Skeletal muscle satellite cell (primary cell): ENCODE measurements around the gene CCDC106.
A peak's percentile ranks its signal among the peaks of the same experiment; 100 is the strongest.

Source experiments
- H3K27me3 ChIP-seq: 2 replicates; pipeline ENCODE4 v1.7.0; 2013; ENCODE audit warnings: low read length; ENCODE audit not compliant: control insufficient read depth, insufficient read depth
- H3K36me3 ChIP-seq: 2 replicates; pipeline ENCODE4 v1.7.0; 2013; ENCODE audit warnings: mild to moderate bottlenecking, control low read depth, low read length; ENCODE audit not compliant: insufficient read depth
- H3K4me1 ChIP-seq: 2 replicates; pipeline ENCODE4 v1.7.0; 2013; ENCODE audit warnings: low read length; ENCODE audit not compliant: control insufficient read depth, insufficient read depth
- H3K4me2 ChIP-seq: 2 replicates; pipeline ENCODE4 v1.7.0; 2013; ENCODE audit warnings: mild to moderate bottlenecking, low read length
- H3K4me3 ChIP-seq: 2 replicates; pipeline ENCODE4 v1.7.0; 2013; ENCODE audit warnings: low read length
- H3K9ac ChIP-seq: 2 replicates; pipeline ENCODE4 v1.7.0; 2013; ENCODE audit warnings: mild to moderate bottlenecking, low read depth, low read length, moderate library complexity
- H3K9me3 ChIP-seq: replicated peaks from 2 replicates; pipeline ENCODE4 v1.7.0; 2013; ENCODE audit warnings: mild to moderate bottlenecking, control low read depth, low read length

Gene CCDC106

DNA sequence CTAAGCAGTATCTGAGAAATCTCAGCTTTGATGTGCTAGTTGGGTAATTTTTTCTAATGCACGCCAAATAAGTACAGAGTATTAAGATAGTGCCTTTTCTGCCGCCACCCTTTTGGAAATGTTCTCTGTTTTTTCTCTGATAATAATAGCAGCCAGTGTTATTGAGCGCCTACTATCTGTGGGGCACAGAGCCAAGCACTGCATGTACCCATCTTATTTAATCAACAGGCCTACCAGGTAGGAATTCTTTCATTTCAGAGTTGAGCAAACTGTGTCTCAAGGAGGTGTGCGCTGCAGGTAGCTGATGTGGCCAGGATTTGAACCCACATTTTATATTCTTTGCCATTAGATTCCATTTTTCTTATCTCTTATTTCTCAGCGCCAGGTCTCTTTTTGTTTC lies 28.4 kb downstream of the CCDC106 start:
- Histone ChIP-seq H3K4me2 (peak overlapping the region; percentile 88), H3K27me3 (no peaks in the 10 kb centered on the region), H3K9me3 (no peaks in the 10 kb centered on the region), H3K9ac (peak overlapping the region; percentile 87), H3K4me3 (peak overlapping the region; percentile 76), H3K4me1 (peaks cover 39% of the 10 kb centered on the region), H3K36me3 (peaks cover 46% of the 10 kb centered on the region)

- Histone ChIP-seq H3K4me3 (peak overlapping the region; percentile 76), H3K9me3 (no peaks in the 10 kb centered on the region), H3K4me1 (peaks cover 37% of the 10 kb centered on the region), H3K9ac (peak overlapping the region; percentile 87), H3K36me3 (peaks cover 48% of the 10 kb centered on the region), H3K4me2 (peak overlapping the region; percentile 88), H3K27me3 (no peaks in the 10 kb centered on the region)
These were observed 29.0 kb downstream of the CCDC106 start for GRCh38 chr19:55676889-55677505.

DNA sequence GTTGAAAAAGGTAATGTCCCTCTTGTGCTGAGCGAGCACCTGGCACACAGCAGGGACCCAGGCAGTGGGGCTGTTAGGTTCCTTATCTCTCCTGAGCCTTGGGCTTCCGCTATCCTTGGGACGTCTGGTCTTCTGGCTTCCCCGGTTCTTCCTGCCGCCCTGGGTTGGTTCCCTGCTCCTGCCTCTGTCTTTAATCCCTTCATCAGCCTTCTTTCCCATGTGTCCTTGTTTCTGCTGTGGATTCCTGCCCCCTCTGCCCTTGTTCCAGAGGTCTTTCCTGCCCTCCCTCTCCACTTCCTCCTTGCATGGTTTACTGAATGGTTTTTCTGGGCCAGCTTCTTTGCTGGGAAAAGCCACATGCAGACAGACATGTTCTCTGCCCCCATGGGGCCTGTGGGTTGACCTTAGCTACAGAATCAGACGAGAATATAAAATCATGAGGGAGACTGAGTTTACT lies 29.6 kb downstream of the CCDC106 start:
- Histone ChIP-seq H3K36me3 (peaks cover 47% of the 10 kb centered on the region), H3K4me2 (peak overlapping the region; percentile 88), H3K4me3 (no peak overlapping the region), H3K9me3 (no peaks in the 10 kb centered on the region), H3K4me1 (peaks cover 33% of the 10 kb centered on the region), H3K9ac (no peak overlapping the region), H3K27me3 (no peaks in the 10 kb centered on the region)

- Histone ChIP-seq H3K4me3 (no peak overlapping the region), H3K9me3 (no peaks in the 10 kb centered on the region), H3K36me3 (peaks cover 47% of the 10 kb centered on the region), H3K27me3 (no peaks in the 10 kb centered on the region), H3K4me1 (peaks cover 33% of the 10 kb centered on the region), H3K9ac (no peak overlapping the region), H3K4me2 (no peak overlapping the region)
These were observed 30.2 kb downstream of the CCDC106 start for GRCh38 chr19:55678121-55678671.

DNA sequence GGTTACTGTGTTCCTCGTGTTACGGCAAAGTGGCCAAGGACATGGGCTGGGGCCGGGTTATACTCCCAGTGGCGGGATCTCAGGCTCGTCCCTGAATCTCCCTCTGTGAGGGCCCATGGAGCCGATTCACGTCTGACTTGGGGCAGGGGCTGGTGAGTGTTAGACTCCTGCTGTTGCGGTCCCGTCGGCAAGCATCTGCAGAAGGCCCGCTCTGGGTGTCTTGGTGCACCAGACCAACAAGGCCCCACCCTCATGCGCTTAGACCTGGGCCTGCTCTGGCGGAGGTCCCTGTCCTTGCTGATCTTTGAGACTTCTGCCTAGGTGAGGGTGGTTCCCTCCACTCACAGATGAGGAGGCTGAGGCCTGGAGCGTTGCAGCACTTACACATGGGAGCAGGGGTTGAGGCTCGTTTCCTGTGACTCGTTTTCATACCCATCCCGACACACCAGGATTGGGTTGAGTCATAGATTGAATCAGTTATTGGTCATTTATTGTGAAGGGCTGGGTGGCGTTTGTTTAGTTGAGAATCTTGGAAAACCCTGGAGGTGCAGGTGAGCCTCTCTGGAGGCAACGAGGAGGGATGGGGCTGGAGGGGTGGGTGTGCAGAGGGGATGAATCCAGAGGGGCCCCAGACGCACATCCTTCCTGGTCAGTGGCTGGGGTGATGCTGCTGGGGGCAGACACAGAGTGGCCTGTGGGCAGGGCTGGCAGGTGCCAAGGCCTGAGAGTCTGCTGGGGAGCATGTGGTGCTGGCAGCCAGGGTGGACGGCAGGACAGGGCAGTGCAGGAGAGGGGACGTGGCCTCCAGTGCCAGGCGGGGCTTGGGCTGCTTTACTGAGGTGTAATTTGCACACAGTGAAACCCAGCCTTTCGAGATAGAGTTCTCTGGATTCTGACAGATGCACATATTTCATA lies 31.6 kb downstream of the CCDC106 start:
- H3K9ac ChIP-seq, result no peak overlapping the region

GRCh38 chr19:55680339-55681130 lies 32.5 kb downstream of the CCDC106 start:
- H3K4me3 ChIP-seq, result no peak overlapping the region
- no peak overlapping the region for H3K4me2 ChIP-seq
- peaks cover 26% of the 10 kb centered on the region for H3K4me1 ChIP-seq
- H3K9ac ChIP-seq, result no peak overlapping the region
- peaks cover 61% of the 10 kb centered on the region for H3K36me3 ChIP-seq
- H3K27me3 ChIP-seq, result no peaks in the 10 kb centered on the region
- no peaks in the 10 kb centered on the region for H3K9me3 ChIP-seq

More for the DNA sequence above, 31.6 kb downstream of the CCDC106 start:
- H3K4me3 ChIP-seq, result no peak overlapping the region
- no peak overlapping the region for H3K4me2 ChIP-seq
- peaks cover 29% of the 10 kb centered on the region for H3K4me1 ChIP-seq
- no peaks in the 10 kb centered on the region for H3K27me3 ChIP-seq
- peaks cover 53% of the 10 kb centered on the region for H3K36me3 ChIP-seq
- H3K9me3 ChIP-seq, result no peaks in the 10 kb centered on the region

- no peaks in the 10 kb centered on the region for H3K9me3 ChIP-seq
- H3K9ac ChIP-seq, result no peak overlapping the region
- H3K36me3 ChIP-seq, result peaks cover 70% of the 10 kb centered on the region
These were observed 33.4 kb downstream of the CCDC106 start for GRCh38 chr19:55681131-55682092.

DNA sequence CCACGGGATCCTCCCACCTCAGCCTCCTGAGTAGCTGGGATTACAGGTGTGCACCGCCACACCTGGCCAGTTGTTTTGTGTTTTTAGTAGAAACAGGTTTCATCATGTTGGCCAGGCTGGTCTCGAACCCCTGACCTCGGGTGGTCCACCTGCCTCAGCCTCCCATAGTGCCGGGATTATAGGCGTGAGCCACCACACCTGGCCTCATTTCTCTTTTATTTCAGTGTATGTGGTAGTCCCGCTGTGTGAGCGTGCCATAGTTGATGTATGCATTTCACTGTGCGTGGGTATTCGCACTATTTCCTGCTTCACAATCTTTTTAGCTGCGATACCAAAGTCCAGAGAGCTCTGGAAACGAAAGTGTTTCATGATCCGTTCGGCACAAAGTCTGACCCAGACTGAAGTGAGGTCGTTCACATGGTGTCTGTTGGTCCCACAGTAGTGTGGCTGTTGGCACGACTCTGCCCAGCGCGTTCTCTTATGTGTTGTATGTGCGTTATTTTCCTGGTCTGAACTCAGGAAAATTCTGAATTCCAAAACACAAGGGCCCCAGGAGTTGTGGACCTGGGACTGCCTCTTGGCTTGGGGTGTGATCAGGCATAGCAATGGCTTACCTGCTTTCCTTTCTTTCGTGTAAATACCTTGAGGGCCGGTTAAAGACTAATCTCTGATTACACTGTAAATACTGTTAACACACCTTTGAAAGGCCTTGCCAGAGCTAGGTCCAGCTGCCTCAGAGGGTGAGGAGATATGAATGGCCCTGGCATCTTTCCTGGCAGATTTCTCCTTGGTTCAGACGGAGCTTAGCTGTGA lies 35.6 kb downstream of the CCDC106 start:
- H3K4me2 ChIP-seq, result no peak overlapping the region
- peaks cover 11% of the 10 kb centered on the region for H3K4me1 ChIP-seq
- H3K9me3 ChIP-seq, result no peaks in the 10 kb centered on the region
- H3K36me3 ChIP-seq, result peaks cover 71% of the 10 kb centered on the region
- H3K9ac ChIP-seq, result no peak overlapping the region
- H3K27me3 ChIP-seq, result no peaks in the 10 kb centered on the region
- no peak overlapping the region for H3K4me3 ChIP-seq

More at GRCh38 chr19:55681131-55682092, 33.4 kb downstream of the CCDC106 start:
- Histone ChIP-seq H3K27me3 (no peaks in the 10 kb centered on the region), H3K4me2 (no peak overlapping the region), H3K4me1 (peaks cover 26% of the 10 kb centered on the region), H3K4me3 (no peak overlapping the region)

GRCh38 chr19:55684946-55685681 lies 37.1 kb downstream of the CCDC106 start:
- Histone ChIP-seq H3K27me3 (no peaks in the 10 kb centered on the region), H3K9ac (no peak overlapping the region), H3K36me3 (peaks cover 71% of the 10 kb centered on the region)

More at GRCh38 chr19:55684946-55685681, 37.1 kb downstream of the CCDC106 start:
- no peaks in the 10 kb centered on the region for H3K4me1 ChIP-seq
- H3K4me2 ChIP-seq, result no peak overlapping the region
- no peaks in the 10 kb centered on the region for H3K9me3 ChIP-seq
- H3K4me3 ChIP-seq, result no peak overlapping the region
